Testis (tissue), 5 donors: ENCODE measurements around the gene KISS1R. TPM values are rescaled to one million over a fixed set of nuclear protein-coding genes. Genes with fewer than 3 reads are reported as not detected.

Experiments used
- DNase-seq: peaks from one replicate; pipeline ENCODE4 v3.0.0-alpha.2; 2019
- H3K27ac ChIP-seq, 2 donors: fragments of 200-600 bp; sonication (generic); one replicate each; pipeline ENCODE4 v1.5.1; 2019
- H3K27me3 ChIP-seq: fragments of 200-600 bp; sonication (generic); one replicate; pipeline ENCODE4 v1.5.1; 2019
- H3K36me3 ChIP-seq: fragments of 200-600 bp; sonication (generic); one replicate; pipeline ENCODE4 v1.5.1; 2017; ENCODE audit warnings: low read depth; ENCODE audit errors: missing control alignments
- H3K4me1 ChIP-seq: fragments of 200-600 bp; sonication (generic); one replicate; pipeline ENCODE4 v1.5.1; 2019
- H3K4me3 ChIP-seq, 2 donors: fragments of 200-600 bp; sonication (generic); one replicate each; pipeline ENCODE4 v1.5.1; 2017 to 2019
- H3K9me3 ChIP-seq: fragments of 200-600 bp; sonication (generic); one replicate; pipeline ENCODE4 v1.5.1; 2017
- CTCF ChIP-seq, 3 experiments: fragments of 450-650 bp in 2 of 3; fragments of 200-600 bp in 1 of 3; sonication (generic) in 1 of 3; IDR thresholded peaks; one replicate each; pipeline ENCODE4 v1.5.1; 2016 to 2019; ENCODE audit warnings: antibody characterized with exemption in 3 of 3, mild to moderate bottlenecking in 2 of 3, moderate library complexity in 1 of 3
- POLR2A ChIP-seq: fragments of 450-650 bp; IDR thresholded peaks from one replicate; pipeline ENCODE4 v1.6.1; 2017; ENCODE audit warnings: antibody characterized with exemption, mild to moderate bottlenecking, moderate library complexity
- WGBS, 2 donors: methylation state at CpG; one replicate each; pipeline ENCODE4 v1.1.5; 2018; 5-methylcytosine and 5-hydroxymethylcytosine counted together
- intact Hi-C: fragments of 100-400 bp; cut with DNase I; formaldehyde crosslinking; loops from one replicate; pipeline ENCODE4 v1.15.1; 2023; ENCODE audit warnings: low total_unique reads
- long read RNA-seq, 2 donors: transcript quantifications; one replicate each; lab custom pipeline, GENCODE V29; 2026
- polyA plus RNA-seq: library from polyadenylated mRNA; stranded (reverse); fragments of 350-450 nt; fragmentation: Illumina TruSeq; extraction: RNeasy Lipid Tissue Mini Kit (QIAGEN cat#74804); gene quantifications from one replicate; pipeline ENCODE4 v1.2.3, GENCODE V29; 2014; ENCODE audit warnings: low read depth, low replicate concordance; ENCODE audit not compliant: insufficient read depth
- total RNA-seq, 2 donors: library from RNA; depleted of rRNA; stranded (reverse); fragments of >200 nt; gene quantifications; one replicate each; pipeline ENCODE4 v1.2.3, GENCODE V29; 2016

KISS1R gene
- total RNA-seq (not detected), polyA plus RNA-seq (not detected)
- long read RNA-seq, donor 1: 0 reads
- long read RNA-seq, donor 2: 0 reads

- TF ChIP-seq POLR2A (no peak), CTCF (IDR thresholded peaks at IDR 0.05) (no peak)
- no peaks in the 10 kb centered on the region for H3K27me3 ChIP-seq
- H3K4me1 ChIP-seq: peaks cover 20% of the 10 kb centered on the region
- peak within 1 kb of the TSS in 1 of 2 donors; percentile 40 for H3K4me3 ChIP-seq
- H3K27ac ChIP-seq: no peak within 1 kb of the TSS
- no peaks in the 10 kb centered on the region for H3K36me3 ChIP-seq
- no peak for DNase-seq
- H3K9me3 ChIP-seq: no peaks in the 10 kb centered on the region
- intact Hi-C loops: no loop called here
- 1% methylated on average over 51 of the region's 87 CpGs; no CpG with 5 or more reads in 1 of the 2 donors for whole genome bisulfite sequencing, 2 donors
Measured at GRCh38 chr19:917323-918151, at the start of gene KISS1R. Gene KISS1R, plus strand, starts transcription at chr19:917333. Its CDS starts 170 bp downstream, at chr19:917503.

GRCh38 chr19:867855-868457 lies 49.2 kb upstream of the KISS1R start:
- DNase-seq: no peak
- TF ChIP-seq CTCF (IDR thresholded peaks at IDR 0.05) (no peak), POLR2A (no peak)
- WGBS, 2 donors: 81 to 95% methylated on average over 6 to 37 of the region's 39 CpGs
- peaks cover 20% of the 10 kb centered on the region for H3K4me1 ChIP-seq
- intact Hi-C loops: no loop called here
- H3K27ac ChIP-seq: peak overlapping the region in 1 of 2 donors; percentile 86
- H3K36me3 ChIP-seq: no peaks in the 10 kb centered on the region
- H3K4me3 ChIP-seq: no peak overlapping the region
- no peaks in the 10 kb centered on the region for H3K9me3 ChIP-seq
- H3K27me3 ChIP-seq: no peaks in the 10 kb centered on the region

GRCh38 chr19:868458-869244 lies 48.5 kb upstream of the KISS1R start:
- no peak for TF ChIP-seq CTCF (IDR thresholded peaks at IDR 0.05)
- TF ChIP-seq POLR2A: no peak
- WGBS, 2 donors: 89 to 95% methylated on average over 30 to 34 of the region's 34 CpGs
- H3K4me1 ChIP-seq: peaks cover 17% of the 10 kb centered on the region
- H3K36me3 ChIP-seq: no peaks in the 10 kb centered on the region
- H3K27ac ChIP-seq: peak overlapping the region; percentile 68 to 86
- no peaks in the 10 kb centered on the region for H3K9me3 ChIP-seq
- H3K27me3 ChIP-seq: no peaks in the 10 kb centered on the region
- intact Hi-C loops: no loop called here
- DNase-seq: no peak
- no peak overlapping the region for H3K4me3 ChIP-seq

GRCh38 chr19:869245-870177 lies 47.6 kb upstream of the KISS1R start:
- TF ChIP-seq CTCF (IDR thresholded peaks at IDR 0.05) (no peak), POLR2A (no peak)
- Histone ChIP-seq H3K36me3 (no peaks in the 10 kb centered on the region), H3K4me3 (no peak overlapping the region), H3K27me3 (no peaks in the 10 kb centered on the region), H3K9me3 (no peaks in the 10 kb centered on the region), H3K4me1 (peaks cover 17% of the 10 kb centered on the region), H3K27ac (peak overlapping the region; percentile 68 to 86)
- DNase-seq: peak; percentile 82
- intact Hi-C loops: no loop called here
- WGBS, 2 donors: 52 to 59% methylated on average over 18 to 29 of the region's 29 CpGs
